ENCODE measurements around the gene USP5.

DNA sequence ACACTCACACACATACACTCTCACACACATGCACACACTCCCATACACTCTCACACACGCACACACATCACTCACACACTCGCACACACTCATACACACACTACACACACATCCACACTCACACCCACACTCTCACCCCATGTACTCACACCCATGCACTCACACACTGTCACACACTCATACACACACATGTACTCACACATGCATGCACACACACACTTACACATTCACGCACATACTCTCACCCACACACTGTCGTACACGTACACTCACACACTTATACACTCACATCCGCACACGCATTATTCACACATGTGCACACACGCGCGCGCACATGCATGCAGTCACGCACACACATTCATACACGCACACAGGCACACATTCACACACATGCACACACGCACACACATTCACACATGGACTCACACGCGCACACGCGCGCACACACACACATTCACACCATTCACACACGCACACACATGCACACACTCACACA is 34.2 kb upstream of the USP5 start:
- TF ChIP-seq, protein P1, sequence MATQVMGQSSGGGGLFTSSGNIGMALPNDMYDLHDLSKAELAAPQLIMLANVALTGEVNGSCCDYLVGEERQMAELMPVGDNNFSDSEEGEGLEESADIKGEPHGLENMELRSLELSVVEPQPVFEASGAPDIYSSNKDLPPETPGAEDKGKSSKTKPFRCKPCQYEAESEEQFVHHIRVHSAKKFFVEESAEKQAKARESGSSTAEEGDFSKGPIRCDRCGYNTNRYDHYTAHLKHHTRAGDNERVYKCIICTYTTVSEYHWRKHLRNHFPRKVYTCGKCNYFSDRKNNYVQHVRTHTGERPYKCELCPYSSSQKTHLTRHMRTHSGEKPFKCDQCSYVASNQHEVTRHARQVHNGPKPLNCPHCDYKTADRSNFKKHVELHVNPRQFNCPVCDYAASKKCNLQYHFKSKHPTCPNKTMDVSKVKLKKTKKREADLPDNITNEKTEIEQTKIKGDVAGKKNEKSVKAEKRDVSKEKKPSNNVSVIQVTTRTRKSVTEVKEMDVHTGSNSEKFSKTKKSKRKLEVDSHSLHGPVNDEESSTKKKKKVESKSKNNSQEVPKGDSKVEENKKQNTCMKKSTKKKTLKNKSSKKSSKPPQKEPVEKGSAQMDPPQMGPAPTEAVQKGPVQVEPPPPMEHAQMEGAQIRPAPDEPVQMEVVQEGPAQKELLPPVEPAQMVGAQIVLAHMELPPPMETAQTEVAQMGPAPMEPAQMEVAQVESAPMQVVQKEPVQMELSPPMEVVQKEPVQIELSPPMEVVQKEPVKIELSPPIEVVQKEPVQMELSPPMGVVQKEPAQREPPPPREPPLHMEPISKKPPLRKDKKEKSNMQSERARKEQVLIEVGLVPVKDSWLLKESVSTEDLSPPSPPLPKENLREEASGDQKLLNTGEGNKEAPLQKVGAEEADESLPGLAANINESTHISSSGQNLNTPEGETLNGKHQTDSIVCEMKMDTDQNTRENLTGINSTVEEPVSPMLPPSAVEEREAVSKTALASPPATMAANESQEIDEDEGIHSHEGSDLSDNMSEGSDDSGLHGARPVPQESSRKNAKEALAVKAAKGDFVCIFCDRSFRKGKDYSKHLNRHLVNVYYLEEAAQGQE (IDR thresholded peaks at IDR 0.05; ENCODE audit: low read depth): no peak
- TF ChIP-seq TAF1 (IDR thresholded peaks at IDR 0.05; ENCODE audit: low read depth) (no peak), EP300 (IDR thresholded peaks at IDR 0.05; ENCODE audit: borderline replicate concordance) (no peak), RAD21 (IDR thresholded peaks at IDR 0.05; ENCODE audit: low read depth) (no peak), EGR1 (IDR thresholded peaks at IDR 0.05) (no peak), FOXM1 (IDR thresholded peaks at IDR 0.05; ENCODE audit: borderline replicate concordance, low read depth) (no peak), CEBPB (IDR thresholded peaks at IDR 0.05) (no peak), YY1 (IDR thresholded peaks at IDR 0.05; ENCODE audit: low read depth) (no peak), CREB1 (IDR thresholded peaks at IDR 0.05; ENCODE audit: low read depth) (no peak), TCF12 (IDR thresholded peaks at IDR 0.05; ENCODE audit: low read depth) (no peak), TEAD4 (IDR thresholded peaks at IDR 0.05) (no peak), ZBTB7A (IDR thresholded peaks at IDR 0.05; ENCODE audit: low read depth) (no peak), NFIC (IDR thresholded peaks at IDR 0.05) (no peak)
- TF ChIP-seq, protein P2, sequence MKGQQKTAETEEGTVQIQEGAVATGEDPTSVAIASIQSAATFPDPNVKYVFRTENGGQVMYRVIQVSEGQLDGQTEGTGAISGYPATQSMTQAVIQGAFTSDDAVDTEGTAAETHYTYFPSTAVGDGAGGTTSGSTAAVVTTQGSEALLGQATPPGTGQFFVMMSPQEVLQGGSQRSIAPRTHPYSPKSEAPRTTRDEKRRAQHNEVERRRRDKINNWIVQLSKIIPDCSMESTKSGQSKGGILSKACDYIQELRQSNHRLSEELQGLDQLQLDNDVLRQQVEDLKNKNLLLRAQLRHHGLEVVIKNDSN (IDR thresholded peaks at IDR 0.05): no peak

Measured in Ishikawa (cell line).